GM19193 (cell line): Measurements from ENCODE around the gene ITPR3.
A peak's percentile ranks its signal among the peaks of the same experiment; 100 is the strongest.

Source experiments
- POLR2A ChIP-seq: IDR thresholded peaks from 4 replicates; pipeline ENCODE4 v1.6.1; 2011; ENCODE audit not compliant: insufficient read depth, insufficient read length; ENCODE audit errors: extremely low read depth

ITPR3 gene

GRCh38 chr6:33586108-33586640, 34.9 kb upstream of the ITPR3 start:
- TF ChIP-seq POLR2A, result no peak

GRCh38 chr6:33587529-33587928, 33.6 kb upstream of the ITPR3 start:
- TF ChIP-seq POLR2A, result no peak

- no peak for TF ChIP-seq POLR2A
These were observed 32.2 kb upstream of the ITPR3 start for GRCh38 chr6:33588894-33589293.

GRCh38 chr6:33589392-33589730, 31.8 kb upstream of the ITPR3 start:
- no peak for TF ChIP-seq POLR2A

- TF ChIP-seq POLR2A, result no peak
These were observed 31.2 kb upstream of the ITPR3 start for GRCh38 chr6:33589731-33590530.

- no peak for TF ChIP-seq POLR2A
These were observed 30.5 kb upstream of the ITPR3 start for GRCh38 chr6:33590531-33591198.

- no peak for TF ChIP-seq POLR2A
These were observed 29.6 kb upstream of the ITPR3 start for GRCh38 chr6:33591424-33592032.

GRCh38 chr6:33592280-33592594, 28.9 kb upstream of the ITPR3 start:
- TF ChIP-seq POLR2A, result no peak

GRCh38 chr6:33592595-33593413, 28.3 kb upstream of the ITPR3 start:
- peak; percentile 42 for TF ChIP-seq POLR2A

GRCh38 chr6:33593414-33593727, 27.8 kb upstream of the ITPR3 start:
- no peak for TF ChIP-seq POLR2A

- TF ChIP-seq POLR2A, result no peak
These were observed 25.9 kb upstream of the ITPR3 start for GRCh38 chr6:33595001-33595846.

GRCh38 chr6:33597551-33598322, 23.4 kb upstream of the ITPR3 start:
- no peak for TF ChIP-seq POLR2A

- TF ChIP-seq POLR2A, result no peak
These were observed 21.6 kb upstream of the ITPR3 start for GRCh38 chr6:33599413-33599938.
